ENCODE results near the gene BOLL. TPM values are rescaled to one million over a fixed set of nuclear protein-coding genes. Genes with fewer than 3 reads are reported as not detected.
"Not testable (repeated sequence)": the region's sequence is repeated elsewhere in the genome, so short reads cannot be mapped to it uniquely, and the experiment has no call there.

Gene BOLL
- total and polyA plus RNA-seq, 7 experiments from 2014 or later: 0.08 TPM; not detected in 6

GRCh38 chr2:197759625-197760292, 25.4 kb downstream of the BOLL start:
- no peak overlapping the region for H3K4me3 ChIP-seq (ENCODE audit: low read length)
- H3K4me3 Mint-ChIP-seq: no peak overlapping the region
- ATAC-seq: no peak
- no peaks in the 10 kb centered on the region for H3K4me1 ChIP-seq (ENCODE audit: control insufficient read depth in 2 of 2, insufficient read depth in 2 of 2, low read length in 2 of 2)
- H3K9me3 ChIP-seq (ENCODE audit: control insufficient read depth in 2 of 3, low read length in 3 of 3): peaks cover 0 to 21% (median 6%) of the 10 kb centered on the region in 3 experiments
- CTCF ChIA-PET: no interaction called here
- H3K36me3 ChIP-seq (ENCODE audit: control insufficient read depth in 2 of 3, insufficient read depth in 3 of 3, low read length in 3 of 3): no peaks in the 10 kb centered on the region
- peaks cover 3 to 48% (median 17%) of the 10 kb centered on the region in 11 donors for H3K9me3 Mint-ChIP-seq
- H3K27me3 Mint-ChIP-seq: peaks cover 0 to 28% (median 13%) of the 10 kb centered on the region in 5 donors
- no peak for DNase-seq
- intact Hi-C loops (cut with micrococcal nuclease): no loop called here
- peaks cover 0 to 11% (median 4%) of the 10 kb centered on the region in 5 donors for H3K36me3 Mint-ChIP-seq
- POLR2A ChIA-PET: no interaction called here
- no peaks in the 10 kb centered on the region for H3K4me1 Mint-ChIP-seq
- no peaks in the 10 kb centered on the region for H3K27me3 ChIP-seq (ENCODE audit: control insufficient read depth in 2 of 2, insufficient read depth in 2 of 2, low read length in 2 of 2)
- H3K27ac ChIP-seq (ENCODE audit: low read depth, low read length): no peak overlapping the region
- H3K27ac Mint-ChIP-seq: no peak overlapping the region

- CTCF ChIA-PET: no interaction called here
Observed at GRCh38 chr2:197759013-197759412, 26.1 kb downstream of the BOLL start.

DNA sequence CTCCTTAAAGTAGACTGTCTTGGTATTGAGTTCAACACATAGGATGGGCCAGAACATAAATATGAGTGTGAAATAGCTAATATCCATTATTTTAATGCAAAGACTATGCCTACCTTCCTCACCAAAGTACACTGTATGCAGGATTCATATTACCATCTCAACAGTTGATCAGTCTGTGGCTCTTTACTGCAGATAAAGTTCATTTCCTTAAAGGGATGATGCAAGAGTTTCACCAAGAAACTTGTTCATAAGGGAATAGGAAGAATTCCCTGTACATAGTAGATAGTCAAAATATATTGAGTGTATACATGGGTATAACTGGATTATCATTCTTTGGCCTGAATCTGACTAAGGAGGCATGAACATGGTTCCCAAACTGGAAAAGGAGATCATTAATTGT, 44.9 kb downstream of the BOLL start:
- no peak overlapping the region for H3K4me3 ChIP-seq (ENCODE audit: low read length)
- no peak for DNase-seq
- H3K4me1 ChIP-seq (ENCODE audit: control insufficient read depth in 2 of 2, insufficient read depth in 2 of 2, low read length in 2 of 2): no peaks in the 10 kb centered on the region
- Mint-ChIP-seq H3K36me3 (no peaks in the 10 kb centered on the region), H3K9me3 (peaks cover 0 to 4% (median 0%) of the 10 kb centered on the region in 11 donors), H3K27me3 (peaks cover 14 to 28% (median 24%) of the 10 kb centered on the region in 5 donors), H3K27ac (no peak overlapping the region), H3K4me3 (no peak overlapping the region), H3K4me1 (no peaks in the 10 kb centered on the region)
- H3K27ac ChIP-seq (ENCODE audit: low read depth, low read length): no peak overlapping the region
- no peaks in the 10 kb centered on the region for H3K27me3 ChIP-seq (ENCODE audit: control insufficient read depth in 2 of 2, insufficient read depth in 2 of 2, low read length in 2 of 2)
- no peaks in the 10 kb centered on the region for H3K9me3 ChIP-seq (ENCODE audit: control insufficient read depth in 2 of 3, low read length in 3 of 3)
- H3K36me3 ChIP-seq (ENCODE audit: control insufficient read depth in 2 of 3, insufficient read depth in 3 of 3, low read length in 3 of 3): no peaks in the 10 kb centered on the region
- POLR2A ChIA-PET: no interaction called here
- ATAC-seq: no peak
- CTCF ChIA-PET: no interaction called here
- intact Hi-C loops (cut with micrococcal nuclease): no loop called here

More at GRCh38 chr2:197759013-197759412, 26.1 kb downstream of the BOLL start:
- intact Hi-C loops (cut with micrococcal nuclease): no loop called here
- Histone ChIP-seq H3K9me3 (ENCODE audit: control insufficient read depth in 2 of 3, low read length in 3 of 3) (peaks cover 0 to 21% (median 6%) of the 10 kb centered on the region in 3 experiments), H3K4me3 (ENCODE audit: low read length) (no peak overlapping the region), H3K36me3 (ENCODE audit: control insufficient read depth in 2 of 3, insufficient read depth in 3 of 3, low read length in 3 of 3) (no peaks in the 10 kb centered on the region), H3K27ac (ENCODE audit: low read depth, low read length) (no peak overlapping the region), H3K4me1 (ENCODE audit: control insufficient read depth in 2 of 2, insufficient read depth in 2 of 2, low read length in 2 of 2) (no peaks in the 10 kb centered on the region), H3K27me3 (ENCODE audit: control insufficient read depth in 2 of 2, insufficient read depth in 2 of 2, low read length in 2 of 2) (no peaks in the 10 kb centered on the region)
- DNase-seq (no peak), ATAC-seq (no peak)
- peaks cover 0 to 26% (median 16%) of the 10 kb centered on the region in 5 donors for H3K27me3 Mint-ChIP-seq
- H3K27ac Mint-ChIP-seq: no peak overlapping the region
- peaks cover 3 to 51% (median 17%) of the 10 kb centered on the region in 11 donors for H3K9me3 Mint-ChIP-seq
- H3K4me1 Mint-ChIP-seq: no peaks in the 10 kb centered on the region
- peak overlapping the region in 1 of 10 donors; percentile 13 for H3K4me3 Mint-ChIP-seq
- peaks cover 0 to 11% (median 4%) of the 10 kb centered on the region in 5 donors for H3K36me3 Mint-ChIP-seq
- POLR2A ChIA-PET: no interaction called here

- POLR2A ChIA-PET; H3K27me3 ChIP-seq (ENCODE audit: control insufficient read depth in 2 of 2, insufficient read depth in 2 of 2, low read length in 2 of 2); DNase-seq; H3K27ac Mint-ChIP-seq; ATAC-seq; CTCF ChIA-PET; H3K36me3 ChIP-seq (ENCODE audit: control insufficient read depth in 2 of 3, insufficient read depth in 3 of 3, low read length in 3 of 3); H3K36me3 Mint-ChIP-seq; H3K4me3 ChIP-seq (ENCODE audit: low read length); H3K9me3 ChIP-seq (ENCODE audit: control insufficient read depth in 2 of 3, low read length in 3 of 3); H3K4me1 ChIP-seq (ENCODE audit: control insufficient read depth in 2 of 2, insufficient read depth in 2 of 2, low read length in 2 of 2); H3K4me1 Mint-ChIP-seq; H3K27me3 Mint-ChIP-seq; H3K27ac ChIP-seq (ENCODE audit: low read depth, low read length); H3K4me3 Mint-ChIP-seq; intact Hi-C loops (cut with micrococcal nuclease); H3K9me3 Mint-ChIP-seq: not testable (repeated sequence)
Observed at GRCh38 chr2:197728555-197729544, 56.3 kb downstream of the BOLL start.

DNA sequence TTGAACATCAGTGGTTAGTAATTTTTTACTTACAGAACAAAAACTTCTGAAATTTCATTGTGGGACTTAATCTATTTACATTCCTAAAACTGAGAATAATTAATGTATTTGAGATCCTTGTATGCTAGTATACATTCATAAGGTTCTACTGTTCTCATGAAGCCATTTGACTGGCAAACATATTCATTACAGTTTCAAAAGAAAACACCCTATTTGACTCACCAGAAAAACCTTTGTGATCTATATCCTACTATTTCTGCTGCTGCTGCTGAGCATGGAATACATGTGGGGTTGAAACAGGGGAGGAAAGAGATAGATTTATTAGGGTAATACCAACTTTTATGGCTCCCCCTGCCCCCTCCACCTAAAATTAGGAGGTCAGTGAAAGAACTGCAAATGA, 58.1 kb downstream of the BOLL start:
- H3K36me3 ChIP-seq (ENCODE audit: control insufficient read depth in 2 of 3, insufficient read depth in 3 of 3, low read length in 3 of 3): no peaks in the 10 kb centered on the region
- H3K4me3 ChIP-seq (ENCODE audit: low read length): no peak overlapping the region
- H3K4me1 Mint-ChIP-seq: peaks cover 0 to 2% (median 0%) of the 10 kb centered on the region in 7 donors
- no peak for DNase-seq
- CTCF ChIA-PET: no interaction called here
- H3K9me3 Mint-ChIP-seq: peaks cover 0 to 8% (median 5%) of the 10 kb centered on the region in 11 donors
- H3K27ac ChIP-seq (ENCODE audit: low read depth, low read length): no peak overlapping the region
- intact Hi-C loops (cut with micrococcal nuclease): no loop called here
- H3K4me3 Mint-ChIP-seq: no peak overlapping the region
- POLR2A ChIA-PET: no interaction called here
- H3K4me1 ChIP-seq (ENCODE audit: control insufficient read depth in 2 of 2, insufficient read depth in 2 of 2, low read length in 2 of 2): no peaks in the 10 kb centered on the region
- ATAC-seq: no peak
- no peaks in the 10 kb centered on the region for H3K9me3 ChIP-seq (ENCODE audit: control insufficient read depth in 2 of 3, low read length in 3 of 3)
- peaks cover 0 to 8% (median 4%) of the 10 kb centered on the region in 5 donors for H3K27me3 Mint-ChIP-seq
- peaks cover 0 to 8% (median 5%) of the 10 kb centered on the region in 5 donors for H3K36me3 Mint-ChIP-seq
- H3K27ac Mint-ChIP-seq: no peak overlapping the region
- H3K27me3 ChIP-seq (ENCODE audit: control insufficient read depth in 2 of 2, insufficient read depth in 2 of 2, low read length in 2 of 2): no peaks in the 10 kb centered on the region

GRCh38 chr2:197717863-197718262, 67.3 kb downstream of the BOLL start:
- H3K27ac ChIP-seq (ENCODE audit: low read depth, low read length): no peak overlapping the region
- H3K4me3 Mint-ChIP-seq: no peak overlapping the region
- intact Hi-C loops (cut with micrococcal nuclease): no loop called here
- H3K9me3 ChIP-seq (ENCODE audit: control insufficient read depth in 2 of 3, low read length in 3 of 3): no peaks in the 10 kb centered on the region
- peaks cover 0 to 9% (median 6%) of the 10 kb centered on the region in 7 donors for H3K4me1 Mint-ChIP-seq
- no peaks in the 10 kb centered on the region for H3K27me3 ChIP-seq (ENCODE audit: control insufficient read depth in 2 of 2, insufficient read depth in 2 of 2, low read length in 2 of 2)
- H3K36me3 ChIP-seq (ENCODE audit: control insufficient read depth in 2 of 3, insufficient read depth in 3 of 3, low read length in 3 of 3): no peaks in the 10 kb centered on the region
- ChIA-PET POLR2A (no interaction called here), CTCF (interaction anchor here (0.6 kb wide), 1 partner anchor 84 kb away, joined by 3 read pairs; no protein-coding TSS in a partner anchor)
- peaks cover 0 to 10% (median 0%) of the 10 kb centered on the region in 5 donors for H3K36me3 Mint-ChIP-seq
- ATAC-seq: no peak
- H3K27me3 Mint-ChIP-seq: no peaks in the 10 kb centered on the region
- no peaks in the 10 kb centered on the region for H3K4me1 ChIP-seq (ENCODE audit: control insufficient read depth in 2 of 2, insufficient read depth in 2 of 2, low read length in 2 of 2)
- no peak overlapping the region for H3K4me3 ChIP-seq (ENCODE audit: low read length)
- no peak for DNase-seq
- H3K27ac Mint-ChIP-seq: no peak overlapping the region
- no peaks in the 10 kb centered on the region for H3K9me3 Mint-ChIP-seq

All from naive thymus-derived CD4-positive, alpha-beta T cell (primary cell).